Transverse colon (tissue), 4 donors: ENCODE measurements around the gene SLITRK2. TPM values are rescaled to one million over a fixed set of nuclear protein-coding genes. Genes with fewer than 3 reads are reported as not detected.

ENCODE experiments used
- DNase-seq: peaks from one replicate; pipeline ENCODE4 v3.0.0-alpha.2; 2019
- H3K27ac ChIP-seq, 4 donors: fragments of 200-600 bp; sonication (generic); 2 replicates each; pipeline ENCODE4 v1.5.1; 2016 to 2018; ENCODE audit warnings: inconsistent platforms in 4 of 4
- H3K27me3 ChIP-seq: fragments of 200-600 bp; sonication (generic); 2 replicates; pipeline ENCODE4 v1.5.1; 2017; ENCODE audit warnings: inconsistent platforms
- H3K36me3 ChIP-seq, 4 donors: fragments of 200-600 bp; sonication (generic); 2 replicates each; pipeline ENCODE4 v1.5.1; 2017 to 2019; ENCODE audit warnings: inconsistent platforms in 4 of 4
- H3K4me1 ChIP-seq, 4 donors: fragments of 200-600 bp; sonication (generic); 2 replicates each; pipeline ENCODE4 v1.5.1; 2017 to 2020; ENCODE audit warnings: inconsistent platforms in 4 of 4
- H3K4me3 ChIP-seq, 4 donors: fragments of 200-600 bp; sonication (generic); 1 replicate in 1 of 4; 2 replicates in 3 of 4; pipeline versions ENCODE4 v1.5.1 to v1.6.1; 2017 to 2019; ENCODE audit warnings: inconsistent platforms in 4 of 4
- H3K9me3 ChIP-seq, 2 donors: fragments of 200-600 bp; sonication (generic); 2 replicates each; pipeline ENCODE4 v1.5.1; 2017 to 2019; ENCODE audit warnings: inconsistent platforms in 2 of 2
- CTCF ChIP-seq, 5 experiments: fragments of 200-600 bp in 3 of 5; fragments of 450-650 bp in 2 of 5; sonication (generic) in 3 of 5; IDR thresholded peaks; 1 replicate in 2 of 5; 2 replicates in 3 of 5; pipeline ENCODE4 v1.5.1; 2016 to 2017; ENCODE audit warnings: antibody characterized with exemption in 5 of 5, inconsistent platforms in 3 of 5, mild to moderate bottlenecking in 2 of 5, moderate library complexity in 1 of 5
- EP300 ChIP-seq: sonication (generic); formaldehyde crosslinking; IDR thresholded peaks from one replicate; pipeline ENCODE4 v1.6.1; 2017; ENCODE audit warnings: antibody characterized with exemption, low read depth
- POLR2A ChIP-seq: fragments of 450-650 bp; IDR thresholded peaks from one replicate; pipeline ENCODE4 v1.6.1; 2016; ENCODE audit warnings: antibody characterized with exemption, mild to moderate bottlenecking, moderate library complexity
- POLR2AphosphoS5 ChIP-seq, 3 donors: sonication (generic); formaldehyde crosslinking; IDR thresholded peaks; one replicate each; pipeline ENCODE4 v1.6.1; 2016; ENCODE audit warnings: antibody characterized with exemption in 3 of 3
- WGBS, 2 donors: methylation state at CpG; one replicate each; pipeline ENCODE4 v1.1.5; 2018; ENCODE audit warnings: low coverage in 1 of 2; 5-methylcytosine and 5-hydroxymethylcytosine counted together
- in situ Hi-C, 4 donors: fragments of 200-750 bp; cut with MboI; loops; one replicate each; pipeline versions ENCODE4 v1.15.0 to v1.15.1; 2017; ENCODE audit warnings: low sequenced_read_pairs in 3 of 4, low pct_ligation_motif_present in 1 of 4, low pct_unique_long_range_greater_than_20kb in 1 of 4
- intact Hi-C: fragments of 100-400 bp; cut with DNase I; formaldehyde crosslinking; loops from one replicate; pipeline ENCODE4 v1.15.1; 2023; ENCODE audit warnings: low total_unique reads
- total RNA-seq, 4 donors: library from RNA; depleted of rRNA; stranded (reverse); fragments of >200 nt; gene quantifications; one replicate each; pipeline ENCODE4 v1.1.0, GENCODE V29; 2016

The SLITRK2 gene
- total RNA-seq, 4 donors from 2014 or later: 0.14 to 0.20 (median 0.16) TPM; not detected in 1

GRCh38 chrX:145848857-145849256, 31.2 kb downstream of the SLITRK2 start:
- no peak overlapping the region for H3K27ac ChIP-seq
- in situ Hi-C loops: no loop called here
- 68% methylated on average over 11 of the region's 11 CpGs; no CpG with 5 or more reads in 1 of the 2 donors for WGBS, 2 donors

GRCh38 chrX:145853181-145853580, 35.6 kb downstream of the SLITRK2 start:
- 93% methylated on average over 13 of the region's 13 CpGs; no CpG with 5 or more reads in 1 of the 2 donors for WGBS, 2 donors
- intact Hi-C loops: no loop called here
- in situ Hi-C loops: no loop called here

More at GRCh38 chrX:145848857-145849256, 31.2 kb downstream of the SLITRK2 start:
- no peaks in the 10 kb centered on the region for H3K36me3 ChIP-seq
- no peaks in the 10 kb centered on the region for H3K27me3 ChIP-seq
- TF ChIP-seq POLR2A (no peak), POLR2AphosphoS5 (IDR thresholded peaks at IDR 0.05) (no peak), EP300 (no peak), CTCF (IDR thresholded peaks at IDR 0.05) (no peak)
- intact Hi-C loops: no loop called here
- DNase-seq: no peak
- no peaks in the 10 kb centered on the region for H3K4me1 ChIP-seq
- H3K4me3 ChIP-seq: no peak overlapping the region
- H3K9me3 ChIP-seq: no peaks in the 10 kb centered on the region

GRCh38 chrX:145856181-145856580, 38.6 kb downstream of the SLITRK2 start:
- H3K4me3 ChIP-seq: no peak overlapping the region
- H3K4me1 ChIP-seq: no peaks in the 10 kb centered on the region
- H3K36me3 ChIP-seq: no peaks in the 10 kb centered on the region
- 86% methylated on average over 4 of the region's 4 CpGs; no CpG with 5 or more reads in 1 of the 2 donors for WGBS, 2 donors
- H3K9me3 ChIP-seq: no peaks in the 10 kb centered on the region
- in situ Hi-C loops (no loop called here), intact Hi-C loops (no loop called here)
- no peaks in the 10 kb centered on the region for H3K27me3 ChIP-seq
- H3K27ac ChIP-seq: no peak overlapping the region
- TF ChIP-seq CTCF (IDR thresholded peaks at IDR 0.05) (no peak), EP300 (no peak), POLR2AphosphoS5 (IDR thresholded peaks at IDR 0.05) (no peak), POLR2A (no peak)
- no peak for DNase-seq

More at GRCh38 chrX:145853181-145853580, 35.6 kb downstream of the SLITRK2 start:
- Histone ChIP-seq H3K36me3 (no peaks in the 10 kb centered on the region), H3K27ac (no peak overlapping the region), H3K27me3 (no peaks in the 10 kb centered on the region), H3K4me1 (no peaks in the 10 kb centered on the region), H3K9me3 (no peaks in the 10 kb centered on the region), H3K4me3 (no peak overlapping the region)
- TF ChIP-seq POLR2AphosphoS5 (IDR thresholded peaks at IDR 0.05): no peak
- DNase-seq: no peak

GRCh38 chrX:145861818-145862217, 44.2 kb downstream of the SLITRK2 start:
- H3K4me3 ChIP-seq: no peak overlapping the region
- no peaks in the 10 kb centered on the region for H3K9me3 ChIP-seq
- no peak overlapping the region for H3K27ac ChIP-seq
- TF ChIP-seq EP300 (no peak), POLR2A (no peak), POLR2AphosphoS5 (IDR thresholded peaks at IDR 0.05) (no peak), CTCF (IDR thresholded peaks at IDR 0.05) (no peak)
- intact Hi-C loops: no loop called here
- in situ Hi-C loops: no loop called here
- no peaks in the 10 kb centered on the region for H3K36me3 ChIP-seq
- no peaks in the 10 kb centered on the region for H3K27me3 ChIP-seq
- DNase-seq: no peak
- 54 to 83% methylated on average over 1 to 3 of the region's 3 CpGs for WGBS, 2 donors
- H3K4me1 ChIP-seq: no peaks in the 10 kb centered on the region

GRCh38 chrX:145865082-145865481, 47.5 kb downstream of the SLITRK2 start:
- DNase-seq: no peak
- Histone ChIP-seq H3K27me3 (no peaks in the 10 kb centered on the region), H3K36me3 (no peaks in the 10 kb centered on the region), H3K27ac (no peak overlapping the region), H3K9me3 (no peaks in the 10 kb centered on the region), H3K4me1 (no peaks in the 10 kb centered on the region), H3K4me3 (no peak overlapping the region)
- in situ Hi-C loops (no loop called here), intact Hi-C loops (no loop called here)
- TF ChIP-seq POLR2AphosphoS5 (IDR thresholded peaks at IDR 0.05): no peak
- TF ChIP-seq POLR2A: no peak
- no peak for TF ChIP-seq CTCF (IDR thresholded peaks at IDR 0.05)
- no peak for TF ChIP-seq EP300
- WGBS, 2 donors: 46% methylated on average over 4 of the region's 4 CpGs; no CpG with 5 or more reads in 1 of the 2 donors
